GM12875 (cell line): ENCODE results near the gene NREP.

Experiments used
- H3K4me3 ChIP-seq: one replicate; pipeline ENCODE4 v1.5.1; 2011; ENCODE audit warnings: low read depth, low read length, control low read depth
- CTCF ChIP-seq: IDR thresholded peaks from 2 replicates; pipeline ENCODE4 v1.5.1; 2011; ENCODE audit warnings: low read depth, mild to moderate bottlenecking, control low read depth, inconsistent platforms, low read length, moderate library complexity, borderline replicate concordance; ENCODE audit not compliant: insufficient read depth

NREP gene

GRCh38 chr5:111755345-111755941, 1.6 kb downstream of the NREP start:
- no peak for TF ChIP-seq CTCF
- peak overlapping the region; percentile 84 for H3K4me3 ChIP-seq

GRCh38 chr5:111753884-111754589, 3.0 kb downstream of the NREP start:
- TF ChIP-seq CTCF: no peak
- no peak overlapping the region for H3K4me3 ChIP-seq

- TF ChIP-seq CTCF: no peak
- H3K4me3 ChIP-seq: no peak overlapping the region
Measured at GRCh38 chr5:111752426-111752965, 4.5 kb downstream of the NREP start.

- TF ChIP-seq CTCF: no peak
- H3K4me3 ChIP-seq: no peak overlapping the region
Measured at GRCh38 chr5:111749303-111750026, 7.5 kb downstream of the NREP start.

GRCh38 chr5:111748304-111748763, 8.7 kb downstream of the NREP start:
- H3K4me3 ChIP-seq: no peak overlapping the region

GRCh38 chr5:111747337-111747736, 9.7 kb downstream of the NREP start:
- H3K4me3 ChIP-seq: no peak overlapping the region
- TF ChIP-seq CTCF: no peak

More at GRCh38 chr5:111748304-111748763, 8.7 kb downstream of the NREP start:
- TF ChIP-seq CTCF: no peak

GRCh38 chr5:111746791-111747190, 10.2 kb downstream of the NREP start:
- no peak for TF ChIP-seq CTCF
- no peak overlapping the region for H3K4me3 ChIP-seq
